Hematopoietic multipotent progenitor cell (in vitro differentiated cells): ENCODE measurements around the gene AEN. TPM values are rescaled to one million over a fixed set of nuclear protein-coding genes. Genes with fewer than 3 reads are reported as not detected.
"Not testable (repeated sequence)": the region's sequence is repeated elsewhere in the genome, so short reads cannot be mapped to it uniquely, and the experiment has no call there.

Source experiments
- DNase-seq, 3 donors: peaks; one replicate each; pipeline ENCODE4 v3.0.0-alpha.2; 2011 to 2015; ENCODE audit warnings: low read depth in 2 of 3, low spot score in 2 of 3
- total RNA-seq: library from RNA; depleted of rRNA; stranded (reverse); fragments of >200 nt; gene quantifications from one replicate; pipeline ENCODE4 v1.2.3, GENCODE V29; 2012

Gene AEN
- total RNA-seq, 1 donor: 22.9 TPM

DNA sequence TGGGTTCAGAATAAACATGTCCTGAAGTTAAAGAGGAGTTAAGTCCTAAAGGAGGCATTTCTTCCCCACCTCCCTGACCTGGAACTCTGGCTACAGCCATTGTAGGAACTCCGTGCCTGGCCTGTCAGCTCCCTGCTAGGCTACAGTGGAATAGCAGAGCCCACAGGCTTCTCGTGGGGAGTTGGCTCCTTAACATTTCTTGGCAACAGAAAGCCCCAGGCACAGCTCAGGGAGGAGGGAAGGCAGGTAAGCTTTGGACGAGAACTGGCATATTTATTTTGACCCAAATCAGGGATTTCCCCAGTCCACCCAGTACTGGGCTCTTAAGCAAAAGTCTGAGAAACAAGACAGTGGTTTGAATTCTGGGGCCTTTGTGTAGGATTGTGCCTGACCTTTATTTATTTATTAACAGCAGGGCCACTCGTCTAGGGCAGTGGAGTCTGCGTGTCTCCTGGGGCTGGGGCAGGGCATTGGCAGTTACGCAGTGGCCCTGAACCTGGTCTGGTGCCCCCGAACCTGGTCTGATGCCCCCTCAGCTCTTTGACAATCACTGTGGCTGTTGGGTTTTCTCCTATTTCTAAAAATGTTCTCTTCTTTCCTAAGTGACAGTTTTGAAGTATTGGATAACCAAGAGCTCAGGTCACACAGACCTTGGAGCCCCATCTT lies 9.8 kb downstream of the AEN start:
- DNase-seq: no peak

DNA sequence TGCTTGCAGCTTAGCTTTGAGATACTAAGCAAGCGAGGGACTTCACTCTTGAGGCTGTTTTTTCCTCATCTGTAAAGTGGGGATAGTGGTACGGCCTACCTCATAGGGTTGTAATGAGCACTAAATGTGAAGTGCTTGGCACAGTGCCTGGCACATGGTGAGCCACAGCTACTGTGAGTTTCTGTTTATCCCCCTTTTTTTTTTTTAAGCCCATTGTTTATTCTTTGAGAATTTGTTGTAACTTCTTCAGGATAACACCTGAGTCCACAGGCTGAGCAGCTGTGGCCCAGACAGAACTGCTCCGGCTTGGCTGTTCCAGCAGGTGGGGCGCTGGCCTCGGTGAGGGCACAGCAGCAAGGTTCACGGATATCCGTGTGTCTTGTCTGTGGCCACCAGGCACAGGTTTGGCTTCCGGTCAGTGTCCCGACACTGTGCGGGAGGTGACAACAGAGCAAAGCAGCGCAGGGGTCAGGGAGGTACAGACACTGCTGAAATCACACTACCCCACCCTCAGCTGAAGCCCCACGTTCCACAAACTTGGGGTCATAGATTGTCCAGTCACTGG lies 10.4 kb downstream of the AEN start:
- no peak for DNase-seq

DNA sequence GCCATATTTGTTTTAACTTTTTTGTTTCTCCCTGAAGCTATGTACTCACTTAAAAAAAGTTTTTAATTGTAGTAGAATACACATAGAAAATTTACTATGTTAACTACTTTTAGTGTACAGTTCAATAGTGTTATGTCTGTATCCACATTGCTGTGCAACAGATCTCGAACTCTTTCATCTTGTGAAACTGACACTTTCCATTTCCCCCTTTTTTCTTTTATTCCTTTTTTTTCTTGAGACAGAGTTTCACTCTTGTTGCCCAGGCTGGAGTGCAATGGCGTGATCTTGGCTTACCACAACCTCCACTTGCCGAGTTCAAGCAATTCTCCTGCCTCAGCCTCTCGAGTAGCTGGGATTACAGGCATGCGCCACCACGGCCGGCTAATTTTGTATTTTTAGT lies 11.7 kb downstream of the AEN start:
- DNase-seq: not testable (repeated sequence)

DNA sequence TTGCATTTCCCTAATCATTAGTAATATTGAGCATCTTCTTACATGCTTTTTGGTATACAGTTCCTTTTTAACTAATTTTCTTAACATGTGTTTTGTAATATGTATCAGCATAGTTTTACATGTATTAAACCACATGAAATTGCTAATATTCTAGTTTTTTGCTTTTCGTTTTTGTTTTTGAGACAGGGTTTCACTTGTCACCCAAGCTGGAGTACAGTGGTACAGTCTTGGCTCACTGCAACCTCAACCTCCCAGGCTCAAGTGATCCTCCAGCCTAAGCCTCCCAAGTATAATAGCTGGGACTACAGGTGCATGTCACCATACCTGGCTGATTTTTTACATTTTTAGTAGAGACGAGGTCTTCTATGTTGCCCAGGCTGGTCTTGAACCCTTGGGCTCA lies 13.3 kb downstream of the AEN start:
- no peak for DNase-seq

DNA sequence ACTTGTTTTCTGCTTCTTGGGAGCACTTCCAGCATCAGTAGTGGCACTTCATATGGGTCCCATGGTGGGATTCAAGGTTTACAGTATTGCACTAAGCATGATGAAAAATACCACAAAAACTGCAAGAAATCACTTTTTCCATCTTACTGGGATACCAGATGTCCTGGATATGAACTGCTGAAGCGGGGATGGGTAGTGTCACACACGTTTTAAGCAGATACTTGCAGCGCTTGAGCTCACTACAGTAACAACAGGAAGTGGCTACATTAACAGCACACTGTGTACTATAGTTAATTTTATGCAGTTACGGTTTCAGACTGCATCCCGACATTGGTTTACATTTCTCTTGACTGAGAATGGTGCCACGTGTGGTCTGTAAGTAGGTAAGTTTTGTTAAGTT lies 14.2 kb downstream of the AEN start:
- peak in 1 of 3 donors; percentile 30 for DNase-seq

DNA sequence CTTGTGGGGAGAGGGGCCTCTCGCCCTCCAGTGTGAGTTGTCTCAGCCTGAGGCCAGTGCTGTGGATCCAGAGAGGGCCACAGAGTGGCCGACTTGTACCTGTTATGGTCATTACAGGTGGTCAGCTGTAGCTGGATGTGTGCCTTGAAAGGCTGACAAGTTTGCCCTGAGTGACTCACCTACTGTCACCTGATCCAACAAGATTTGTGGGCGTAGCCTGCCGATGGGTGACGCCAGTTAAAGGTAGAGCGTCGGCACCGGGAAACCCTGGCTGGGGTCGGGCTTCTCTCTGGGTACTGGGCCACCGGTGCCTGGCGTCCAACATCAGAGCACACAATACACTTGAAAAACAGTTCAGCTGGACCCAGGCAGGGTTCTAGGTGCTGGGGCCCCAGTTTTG lies 14.9 kb downstream of the AEN start:
- no peak for DNase-seq

DNA sequence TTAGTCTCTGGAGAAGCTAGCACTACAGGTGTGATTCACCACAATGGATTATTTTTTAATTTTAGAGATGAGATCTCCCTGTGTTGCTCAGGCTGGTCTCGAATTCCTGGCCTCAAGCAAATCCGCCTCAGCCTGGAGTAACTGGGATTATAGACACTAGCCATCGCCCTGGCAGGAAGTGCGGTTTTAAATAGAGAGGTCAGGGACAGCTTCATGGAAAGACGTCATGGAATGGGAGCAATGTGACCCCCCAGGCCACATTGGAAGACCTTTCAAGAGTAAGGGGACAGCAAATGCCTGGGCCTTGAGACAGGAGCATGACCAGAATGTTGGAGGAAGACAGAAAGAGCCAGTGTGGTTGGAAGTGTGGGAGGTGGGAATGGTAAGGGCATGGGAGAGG lies 15.5 kb downstream of the AEN start:
- DNase-seq: no peak

DNA sequence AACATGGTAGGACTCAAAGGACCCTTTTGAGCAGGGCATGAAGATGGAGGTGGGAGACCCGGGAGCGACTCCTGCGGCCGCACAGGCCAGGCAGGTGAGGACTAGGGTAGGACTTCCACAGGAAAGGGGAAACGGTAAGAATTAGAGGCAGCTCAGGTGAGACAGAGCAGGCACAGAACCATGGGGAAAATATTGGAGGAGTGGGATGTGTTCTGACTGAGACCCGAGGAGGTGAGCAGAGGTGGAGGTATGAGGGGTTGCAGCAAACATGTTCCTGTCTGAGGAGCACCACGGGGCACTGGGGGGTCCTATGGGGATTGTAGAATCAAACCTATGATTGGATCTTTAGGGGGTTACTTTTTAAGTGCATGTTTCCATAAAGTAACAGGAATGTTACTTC lies 16.3 kb downstream of the AEN start:
- no peak for DNase-seq

DNA sequence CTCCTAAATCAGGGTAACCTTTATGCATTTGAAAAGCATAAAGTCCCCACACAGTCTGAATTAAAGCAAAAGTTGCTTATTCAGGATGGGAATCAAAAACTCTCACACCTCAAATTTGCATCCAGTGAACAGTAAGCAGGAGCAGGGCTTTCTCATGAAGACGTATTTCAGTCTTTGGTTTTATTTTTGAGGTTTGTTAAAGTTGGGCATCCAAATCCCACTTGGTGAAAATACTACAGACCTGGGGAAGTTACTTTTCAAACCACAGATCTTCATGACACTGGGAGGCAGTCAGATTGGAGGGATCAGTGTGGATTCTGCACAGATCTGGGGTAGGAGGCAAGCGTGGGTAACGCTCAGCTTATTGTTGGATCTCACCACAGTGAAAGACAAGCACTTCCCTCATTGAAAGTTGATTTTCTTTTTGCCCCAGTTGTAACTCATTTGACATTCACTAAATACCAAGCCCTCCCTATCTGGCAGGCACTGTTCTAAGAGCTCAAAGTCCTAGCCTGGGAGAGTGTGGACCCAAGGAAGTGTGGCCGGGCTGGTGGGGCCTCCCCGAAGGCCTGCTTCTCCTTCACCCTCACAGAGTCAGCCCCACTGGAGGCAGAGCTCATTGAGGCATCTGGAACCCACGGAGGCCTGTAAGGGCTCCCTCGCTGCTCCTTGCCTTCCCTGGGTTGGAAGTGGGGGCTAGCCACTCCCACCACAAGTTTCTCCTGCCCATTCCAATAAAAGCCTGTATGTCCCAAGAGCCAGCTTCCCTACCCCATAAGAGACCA lies 16.9 kb downstream of the AEN start:
- no peak for DNase-seq

DNA sequence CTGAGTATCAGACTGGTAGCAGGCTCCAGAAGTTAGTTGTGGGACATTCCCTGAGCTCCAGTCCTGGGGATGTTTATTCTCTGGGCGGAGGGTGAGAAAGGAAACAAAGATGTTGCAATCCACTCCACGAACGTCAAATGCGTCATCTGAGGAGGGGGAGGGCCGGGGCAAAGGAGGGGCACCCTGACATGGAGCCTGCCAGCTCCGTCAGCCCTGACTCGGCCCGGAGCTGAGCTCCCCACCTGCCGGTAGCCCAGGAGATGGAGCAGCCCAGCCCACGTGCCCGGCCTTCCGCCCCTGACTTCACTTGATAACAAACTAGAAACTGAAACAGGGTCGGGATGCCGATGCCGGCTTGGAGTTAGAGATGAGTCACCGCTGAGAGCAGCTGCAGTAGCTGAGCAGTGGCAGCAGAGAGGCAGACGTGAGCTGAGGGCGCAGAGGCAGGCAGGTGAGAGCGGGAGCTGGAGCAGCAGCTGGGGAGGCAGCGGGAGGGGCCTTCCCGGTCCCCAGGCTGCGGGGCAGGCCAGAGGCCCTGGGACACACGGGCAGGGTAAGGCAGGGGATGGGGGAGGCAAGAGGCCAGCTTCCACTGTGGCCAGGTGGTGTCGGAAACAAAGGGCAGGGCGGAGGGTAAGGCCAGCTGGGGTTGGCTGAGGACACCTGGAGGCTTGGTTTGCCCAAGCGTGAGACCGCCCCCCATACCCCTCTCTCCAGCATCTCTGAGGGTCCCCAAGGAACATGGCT lies 17.7 kb downstream of the AEN start, which contains the start of gene ISG20:
Gene ISG20 (plus strand): TSS at position 391 of the 747 bp plus-strand sequence. CDS start 351 bp downstream, at position 742.
- DNase-seq: peak; percentile 88 to 99 (median 99)

DNA sequence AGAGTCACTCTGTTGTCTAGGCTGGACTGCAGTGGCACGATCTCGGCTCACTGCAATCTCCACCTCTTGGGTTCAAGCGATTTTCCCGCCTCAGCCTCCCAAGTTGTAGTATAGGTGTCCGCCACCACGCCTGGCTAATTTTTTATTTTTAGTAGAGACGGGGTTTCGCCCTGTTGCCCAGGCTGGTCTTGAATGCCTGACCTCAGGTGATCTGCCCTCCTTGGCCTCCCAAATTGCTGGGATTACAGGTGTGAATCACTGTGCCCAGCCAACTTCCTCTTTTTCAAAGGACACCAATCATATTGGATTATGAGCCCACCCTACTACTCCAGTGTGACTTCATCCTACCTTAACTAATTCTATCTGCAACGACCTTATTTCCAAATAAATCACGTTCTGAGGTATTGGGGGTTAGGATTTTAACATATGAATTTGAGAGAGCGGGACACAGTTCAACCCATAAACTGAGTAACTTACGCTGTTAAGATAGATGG lies 20.9 kb downstream of the AEN start:
- no peak for DNase-seq

DNA sequence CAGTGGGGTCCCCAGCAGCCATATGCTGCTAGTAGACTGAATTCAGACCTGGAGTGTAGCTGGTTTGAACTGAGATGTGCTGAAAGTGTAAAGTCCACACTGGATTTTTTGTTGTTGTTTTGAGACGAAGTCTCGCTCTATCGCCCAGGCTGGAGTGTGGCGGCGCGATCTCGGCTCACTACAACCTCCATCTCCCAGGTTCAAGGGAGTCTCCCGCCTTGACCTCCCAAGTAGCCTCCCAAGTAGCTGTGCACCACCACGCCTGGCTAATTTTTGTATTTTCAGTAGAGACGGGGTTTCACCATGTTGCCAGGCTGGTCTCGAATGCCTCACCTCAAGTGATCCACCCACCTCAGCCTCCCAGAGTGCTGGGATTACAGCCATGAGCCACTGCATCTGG lies 21.4 kb downstream of the AEN start:
- not testable (repeated sequence) for DNase-seq

DNA sequence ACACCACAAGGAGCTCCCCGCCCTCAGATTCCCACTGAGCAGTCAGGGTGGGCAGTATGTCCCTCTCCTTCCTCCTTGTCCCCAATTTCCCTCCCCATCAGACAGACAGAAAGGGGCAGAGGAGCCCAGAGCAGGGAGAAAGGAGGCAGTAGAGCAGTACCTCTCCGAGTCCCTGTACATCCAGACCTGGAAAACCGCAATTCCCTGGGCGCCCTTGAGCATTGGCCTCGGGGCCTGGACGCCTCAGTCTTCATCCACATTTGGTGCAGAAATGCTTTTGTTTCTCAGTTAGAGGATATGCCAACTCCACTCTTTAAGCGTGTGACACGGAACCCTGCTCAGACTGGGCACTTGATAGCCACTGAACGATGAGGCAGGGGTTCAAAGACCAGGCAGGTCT lies 23.6 kb downstream of the AEN start:
- no peak for DNase-seq

DNA sequence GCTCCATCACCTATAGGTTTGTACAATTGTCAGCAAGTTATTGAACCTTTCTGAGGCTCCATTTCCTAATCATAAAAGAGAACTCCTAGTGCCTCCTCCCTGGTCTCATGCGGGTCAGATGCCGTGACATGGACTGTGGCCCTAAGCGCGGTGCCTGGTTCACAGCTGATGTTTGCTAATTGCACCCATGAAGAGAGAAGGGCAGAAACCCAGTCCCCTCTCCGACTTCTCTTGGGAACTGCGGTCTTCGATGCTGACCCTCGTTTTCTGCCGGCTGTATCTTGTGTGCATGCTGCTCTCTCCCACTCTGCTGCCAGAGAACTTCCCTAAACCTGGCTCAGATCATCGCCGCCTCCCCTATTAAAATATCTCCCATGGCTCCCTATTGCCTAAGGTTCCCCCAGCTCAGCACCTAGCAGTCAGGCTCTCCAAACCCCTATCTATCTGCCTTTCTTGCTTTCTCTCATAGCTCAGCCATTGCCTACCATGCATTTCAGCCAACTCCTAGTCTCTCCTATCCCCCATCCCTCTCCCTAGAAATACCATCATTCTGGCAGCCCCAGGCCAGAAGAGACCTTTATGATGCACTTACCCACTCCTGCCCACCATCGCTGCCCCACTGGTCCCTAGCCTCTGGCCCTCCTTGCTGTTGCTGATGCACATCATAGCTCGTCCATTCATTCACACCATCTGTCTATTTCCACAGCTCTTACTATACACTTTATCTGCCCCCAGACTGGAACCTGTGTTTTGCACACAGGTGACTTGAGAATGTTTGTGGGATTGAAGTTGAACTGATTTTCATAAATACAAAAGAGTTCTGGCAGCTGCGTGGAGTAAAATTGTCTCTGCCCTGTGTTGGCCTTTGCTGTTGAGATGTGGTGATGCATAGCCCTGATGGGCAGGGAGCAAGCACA lies 24.3 kb downstream of the AEN start:
- no peak for DNase-seq

DNA sequence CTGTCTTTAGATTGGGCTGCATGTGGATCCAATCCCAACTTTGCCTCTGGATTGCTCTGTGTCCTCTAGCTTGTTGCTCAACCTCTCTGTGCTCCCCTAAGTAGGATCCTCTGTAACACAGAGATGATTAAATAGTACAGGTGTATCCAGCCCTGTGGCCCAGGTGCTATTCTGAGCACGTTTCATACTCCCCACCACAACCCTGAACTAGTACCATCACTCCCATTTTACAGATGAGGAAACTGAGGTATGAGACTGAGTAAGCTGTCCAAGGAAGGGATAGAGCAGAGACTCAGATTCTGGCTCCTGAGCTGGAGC lies 24.9 kb downstream of the AEN start:
- DNase-seq: no peak

DNA sequence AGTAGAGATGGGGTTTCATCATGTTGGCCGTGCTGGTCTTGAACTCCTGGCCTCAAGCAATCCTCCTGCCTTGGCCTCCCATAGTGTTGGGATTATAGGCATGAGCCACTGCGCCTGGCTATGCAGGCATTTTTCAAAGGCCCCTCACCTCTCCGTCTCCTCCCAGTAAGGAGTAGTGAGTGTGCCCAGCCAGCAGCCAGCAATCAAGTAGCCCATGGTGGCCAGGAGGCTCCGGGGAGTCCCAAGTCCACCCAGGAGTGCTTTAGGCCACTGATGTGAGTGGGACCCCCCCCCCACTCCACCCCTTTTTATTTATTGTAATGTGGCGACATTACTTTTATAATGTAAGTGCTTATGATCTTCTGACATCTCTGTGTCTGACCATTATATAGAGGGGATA lies 25.8 kb downstream of the AEN start:
- DNase-seq: no peak

DNA sequence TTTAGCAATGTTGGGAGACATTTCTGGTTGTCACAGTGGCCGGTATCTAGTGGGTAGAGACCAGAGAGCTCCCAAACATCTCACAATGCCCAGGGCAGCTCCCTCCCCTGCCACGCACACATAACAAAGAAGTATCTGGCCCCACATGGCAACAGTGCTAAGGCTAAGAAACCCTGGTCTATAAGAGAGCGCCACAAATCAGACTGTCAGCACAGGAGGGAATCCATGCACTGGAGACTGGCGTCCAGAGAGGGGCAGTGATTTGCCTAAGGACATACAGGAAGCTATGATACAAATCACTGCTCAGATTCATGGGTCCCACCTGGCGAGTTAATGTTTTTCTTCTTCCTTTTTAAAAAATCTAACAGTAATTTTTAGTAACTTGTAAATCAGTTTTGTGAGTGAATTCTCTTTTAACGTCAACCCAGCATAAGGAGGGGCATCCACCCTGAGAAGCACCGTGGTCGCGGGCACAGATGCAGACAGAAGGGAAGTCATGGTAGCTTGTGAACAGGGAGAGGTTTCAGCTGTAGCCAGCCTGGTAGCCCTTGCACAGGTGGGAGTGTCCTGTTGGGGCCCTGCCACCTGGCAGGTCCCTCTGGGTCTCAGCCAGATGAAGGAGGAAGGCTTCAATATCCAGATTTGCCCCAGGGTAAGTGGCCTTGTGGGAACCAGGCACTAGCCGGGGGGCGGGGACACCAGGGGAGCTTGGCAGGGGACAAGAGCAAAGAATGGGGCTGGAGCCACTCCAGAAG lies 26.4 kb downstream of the AEN start:
- no peak for DNase-seq

DNA sequence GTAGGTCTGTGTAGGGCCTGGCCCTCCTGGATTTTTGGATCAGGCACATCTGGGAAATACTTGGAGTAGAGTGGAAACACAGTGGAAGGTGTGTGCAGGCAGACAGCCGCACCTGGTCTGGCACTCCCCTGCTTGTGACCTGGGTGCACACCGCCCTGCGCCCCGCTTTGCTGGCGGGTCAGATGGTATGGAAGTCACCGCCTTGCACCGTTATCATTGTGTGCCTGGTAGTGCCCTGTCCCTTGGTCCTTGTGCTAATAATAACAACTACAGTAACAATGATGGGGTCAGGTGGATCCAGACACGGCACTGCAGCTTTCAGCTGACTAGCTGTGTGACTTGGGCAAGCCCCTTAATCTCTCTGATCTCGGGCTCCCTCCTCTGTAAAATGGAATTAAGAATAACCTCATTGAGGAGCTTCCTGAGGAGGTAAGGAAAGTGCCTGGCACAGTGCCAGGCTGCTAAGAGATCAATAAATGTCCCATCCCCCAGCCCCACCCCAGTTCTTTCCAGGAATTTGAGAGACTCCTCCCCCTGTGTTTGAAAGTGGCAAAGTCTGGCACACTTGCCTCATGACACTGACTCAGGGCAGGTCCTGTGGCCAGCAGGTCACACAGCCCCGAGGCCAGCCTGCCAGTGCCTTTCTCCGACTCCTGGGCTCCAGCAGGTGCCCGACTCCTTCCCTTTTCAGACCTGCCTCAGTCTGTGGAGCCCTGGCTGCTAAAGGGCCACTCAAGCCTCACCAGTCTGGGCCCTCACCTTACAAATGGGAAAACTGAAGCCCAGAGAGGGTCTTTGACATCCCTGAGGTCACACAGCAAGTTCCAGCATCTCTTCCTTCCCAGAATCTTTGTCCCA lies 27.4 kb downstream of the AEN start:
- no peak for DNase-seq
